Measurements from ENCODE around the gene TMEM121B.

DNA sequence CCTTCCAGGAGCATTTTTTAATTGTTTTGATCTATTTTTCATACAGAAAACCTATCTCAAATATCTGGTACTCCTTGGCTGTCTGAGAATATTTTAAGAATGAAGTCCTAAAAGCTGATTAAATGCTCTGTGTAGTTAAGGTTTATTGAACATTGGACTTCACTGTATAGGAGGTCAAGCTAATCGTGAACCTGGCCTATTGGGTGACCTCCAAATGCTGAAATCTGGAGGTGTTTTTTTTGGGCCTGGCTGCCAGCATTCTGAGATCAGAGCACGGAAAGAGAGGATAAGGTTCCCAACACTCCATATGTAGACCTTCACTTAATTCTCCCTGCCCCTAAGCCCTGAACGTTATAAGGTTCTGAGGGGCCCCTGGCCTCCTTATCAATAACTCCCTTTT is 28.1 kb downstream of the TMEM121B start:
- TF ChIP-seq, protein P1, sequence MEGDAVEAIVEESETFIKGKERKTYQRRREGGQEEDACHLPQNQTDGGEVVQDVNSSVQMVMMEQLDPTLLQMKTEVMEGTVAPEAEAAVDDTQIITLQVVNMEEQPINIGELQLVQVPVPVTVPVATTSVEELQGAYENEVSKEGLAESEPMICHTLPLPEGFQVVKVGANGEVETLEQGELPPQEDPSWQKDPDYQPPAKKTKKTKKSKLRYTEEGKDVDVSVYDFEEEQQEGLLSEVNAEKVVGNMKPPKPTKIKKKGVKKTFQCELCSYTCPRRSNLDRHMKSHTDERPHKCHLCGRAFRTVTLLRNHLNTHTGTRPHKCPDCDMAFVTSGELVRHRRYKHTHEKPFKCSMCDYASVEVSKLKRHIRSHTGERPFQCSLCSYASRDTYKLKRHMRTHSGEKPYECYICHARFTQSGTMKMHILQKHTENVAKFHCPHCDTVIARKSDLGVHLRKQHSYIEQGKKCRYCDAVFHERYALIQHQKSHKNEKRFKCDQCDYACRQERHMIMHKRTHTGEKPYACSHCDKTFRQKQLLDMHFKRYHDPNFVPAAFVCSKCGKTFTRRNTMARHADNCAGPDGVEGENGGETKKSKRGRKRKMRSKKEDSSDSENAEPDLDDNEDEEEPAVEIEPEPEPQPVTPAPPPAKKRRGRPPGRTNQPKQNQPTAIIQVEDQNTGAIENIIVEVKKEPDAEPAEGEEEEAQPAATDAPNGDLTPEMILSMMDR (IDR thresholded peaks at IDR 0.05; ENCODE audit: low read depth, low read length, missing input control) = no peak
- TF ChIP-seq, protein P2, sequence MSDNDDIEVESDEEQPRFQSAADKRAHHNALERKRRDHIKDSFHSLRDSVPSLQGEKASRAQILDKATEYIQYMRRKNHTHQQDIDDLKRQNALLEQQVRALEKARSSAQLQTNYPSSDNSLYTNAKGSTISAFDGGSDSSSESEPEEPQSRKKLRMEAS (IDR thresholded peaks at IDR 0.05) = no peak
- TF ChIP-seq, protein P3, sequence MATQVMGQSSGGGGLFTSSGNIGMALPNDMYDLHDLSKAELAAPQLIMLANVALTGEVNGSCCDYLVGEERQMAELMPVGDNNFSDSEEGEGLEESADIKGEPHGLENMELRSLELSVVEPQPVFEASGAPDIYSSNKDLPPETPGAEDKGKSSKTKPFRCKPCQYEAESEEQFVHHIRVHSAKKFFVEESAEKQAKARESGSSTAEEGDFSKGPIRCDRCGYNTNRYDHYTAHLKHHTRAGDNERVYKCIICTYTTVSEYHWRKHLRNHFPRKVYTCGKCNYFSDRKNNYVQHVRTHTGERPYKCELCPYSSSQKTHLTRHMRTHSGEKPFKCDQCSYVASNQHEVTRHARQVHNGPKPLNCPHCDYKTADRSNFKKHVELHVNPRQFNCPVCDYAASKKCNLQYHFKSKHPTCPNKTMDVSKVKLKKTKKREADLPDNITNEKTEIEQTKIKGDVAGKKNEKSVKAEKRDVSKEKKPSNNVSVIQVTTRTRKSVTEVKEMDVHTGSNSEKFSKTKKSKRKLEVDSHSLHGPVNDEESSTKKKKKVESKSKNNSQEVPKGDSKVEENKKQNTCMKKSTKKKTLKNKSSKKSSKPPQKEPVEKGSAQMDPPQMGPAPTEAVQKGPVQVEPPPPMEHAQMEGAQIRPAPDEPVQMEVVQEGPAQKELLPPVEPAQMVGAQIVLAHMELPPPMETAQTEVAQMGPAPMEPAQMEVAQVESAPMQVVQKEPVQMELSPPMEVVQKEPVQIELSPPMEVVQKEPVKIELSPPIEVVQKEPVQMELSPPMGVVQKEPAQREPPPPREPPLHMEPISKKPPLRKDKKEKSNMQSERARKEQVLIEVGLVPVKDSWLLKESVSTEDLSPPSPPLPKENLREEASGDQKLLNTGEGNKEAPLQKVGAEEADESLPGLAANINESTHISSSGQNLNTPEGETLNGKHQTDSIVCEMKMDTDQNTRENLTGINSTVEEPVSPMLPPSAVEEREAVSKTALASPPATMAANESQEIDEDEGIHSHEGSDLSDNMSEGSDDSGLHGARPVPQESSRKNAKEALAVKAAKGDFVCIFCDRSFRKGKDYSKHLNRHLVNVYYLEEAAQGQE (IDR thresholded peaks at IDR 0.05) = no peak
- TF ChIP-seq SP1 (IDR thresholded peaks at IDR 0.05) = no peak
- no peak for TF ChIP-seq RAD21 (IDR thresholded peaks at IDR 0.05)
- TF ChIP-seq, protein P4, sequence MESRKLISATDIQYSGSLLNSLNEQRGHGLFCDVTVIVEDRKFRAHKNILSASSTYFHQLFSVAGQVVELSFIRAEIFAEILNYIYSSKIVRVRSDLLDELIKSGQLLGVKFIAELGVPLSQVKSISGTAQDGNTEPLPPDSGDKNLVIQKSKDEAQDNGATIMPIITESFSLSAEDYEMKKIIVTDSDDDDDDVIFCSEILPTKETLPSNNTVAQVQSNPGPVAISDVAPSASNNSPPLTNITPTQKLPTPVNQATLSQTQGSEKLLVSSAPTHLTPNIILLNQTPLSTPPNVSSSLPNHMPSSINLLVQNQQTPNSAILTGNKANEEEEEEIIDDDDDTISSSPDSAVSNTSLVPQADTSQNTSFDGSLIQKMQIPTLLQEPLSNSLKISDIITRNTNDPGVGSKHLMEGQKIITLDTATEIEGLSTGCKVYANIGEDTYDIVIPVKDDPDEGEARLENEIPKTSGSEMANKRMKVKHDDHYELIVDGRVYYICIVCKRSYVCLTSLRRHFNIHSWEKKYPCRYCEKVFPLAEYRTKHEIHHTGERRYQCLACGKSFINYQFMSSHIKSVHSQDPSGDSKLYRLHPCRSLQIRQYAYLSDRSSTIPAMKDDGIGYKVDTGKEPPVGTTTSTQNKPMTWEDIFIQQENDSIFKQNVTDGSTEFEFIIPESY (IDR thresholded peaks at IDR 0.05) = no peak
- no peak for TF ChIP-seq EGR1 (IDR thresholded peaks at IDR 0.05; ENCODE audit: low read depth in 2 of 2)
- no peak for TF ChIP-seq JUND (IDR thresholded peaks at IDR 0.05)
- no peak for TF ChIP-seq YY1 (IDR thresholded peaks at IDR 0.05)
- no peak for TF ChIP-seq TAF1 (conservative IDR thresholded peaks at IDR 0.05)

Data from liver (tissue), 3 donors.